Measurements from ENCODE around the gene UMAD1. TPM values are rescaled to one million over a fixed set of nuclear protein-coding genes. Genes with fewer than 3 reads are reported as not detected.

Gene UMAD1
- total RNA-seq, 1 donor from 2014 or later: 9.3 TPM

- Histone ChIP-seq H3K27me3 (ENCODE audit: insufficient read depth, low read length) (no peaks in the 10 kb centered on the region), H3K4me1 (ENCODE audit: insufficient read depth, low read length) (no peaks in the 10 kb centered on the region), H4K20me1 (ENCODE audit: insufficient read depth, low read length) (no peaks in the 10 kb centered on the region), H3K79me2 (ENCODE audit: insufficient read depth, low read length) (no peaks in the 10 kb centered on the region), H3K9me3 (ENCODE audit: insufficient read depth, low read depth, low read length) (no peaks in the 10 kb centered on the region), H3K4me2 (ENCODE audit: low read length) (no peak overlapping the region), H3K36me3 (ENCODE audit: insufficient read depth, low read length) (no peaks in the 10 kb centered on the region), H3K9ac (ENCODE audit: low read length) (no peak overlapping the region), H3K27ac (ENCODE audit: low read depth, low read length) (no peak overlapping the region), H3K4me3 (ENCODE audit: insufficient read depth, low read depth, low read length) (no peak overlapping the region), H2AFZ (ENCODE audit: low read depth, low read length) (no peak overlapping the region)
- no peak for FAIRE-seq
- no peaks in the 10 kb centered on the region for H3K27me3 Mint-ChIP-seq (ENCODE audit: low read depth, unreplicated experiment)
- TF ChIP-seq EZH2 (IDR thresholded peaks at IDR 0.05; ENCODE audit: insufficient read depth, low read length) (no peak), CTCF (IDR thresholded peaks at IDR 0.05; ENCODE audit: insufficient read depth, low read depth, low read length) (no peak)
- H3K9me3 Mint-ChIP-seq (ENCODE audit: unreplicated experiment): no peaks in the 10 kb centered on the region
- no peaks in the 10 kb centered on the region for H3K36me3 Mint-ChIP-seq (ENCODE audit: low read depth, unreplicated experiment)
- no peak overlapping the region for H3K27ac Mint-ChIP-seq (ENCODE audit: unreplicated experiment)
- no peaks in the 10 kb centered on the region for H3K4me1 Mint-ChIP-seq (ENCODE audit: low read depth, unreplicated experiment)
- DNase-seq (ENCODE audit: low read depth): no peak
- H3K4me3 Mint-ChIP-seq (ENCODE audit: unreplicated experiment): no peak overlapping the region
Observed at GRCh38 chr7:7917593-7917992, 277.0 kb downstream of the UMAD1 start.

- TF ChIP-seq EZH2 (IDR thresholded peaks at IDR 0.05; ENCODE audit: insufficient read depth, low read length) (no peak), CTCF (IDR thresholded peaks at IDR 0.05; ENCODE audit: insufficient read depth, low read depth, low read length) (no peak)
- Histone ChIP-seq H4K20me1 (ENCODE audit: insufficient read depth, low read length) (no peaks in the 10 kb centered on the region), H3K9ac (ENCODE audit: low read length) (no peak overlapping the region), H3K4me1 (ENCODE audit: insufficient read depth, low read length) (no peaks in the 10 kb centered on the region), H2AFZ (ENCODE audit: low read depth, low read length) (no peak overlapping the region), H3K79me2 (ENCODE audit: insufficient read depth, low read length) (no peaks in the 10 kb centered on the region), H3K27me3 (ENCODE audit: insufficient read depth, low read length) (no peaks in the 10 kb centered on the region), H3K4me2 (ENCODE audit: low read length) (no peak overlapping the region), H3K36me3 (ENCODE audit: insufficient read depth, low read length) (no peaks in the 10 kb centered on the region), H3K9me3 (ENCODE audit: insufficient read depth, low read depth, low read length) (no peaks in the 10 kb centered on the region), H3K4me3 (ENCODE audit: insufficient read depth, low read depth, low read length) (no peak overlapping the region), H3K27ac (ENCODE audit: low read depth, low read length) (no peak overlapping the region)
- Mint-ChIP-seq H3K27ac (ENCODE audit: unreplicated experiment) (no peak overlapping the region), H3K36me3 (ENCODE audit: low read depth, unreplicated experiment) (no peaks in the 10 kb centered on the region), H3K9me3 (ENCODE audit: unreplicated experiment) (no peaks in the 10 kb centered on the region), H3K4me3 (ENCODE audit: unreplicated experiment) (no peak overlapping the region), H3K4me1 (ENCODE audit: low read depth, unreplicated experiment) (no peaks in the 10 kb centered on the region), H3K27me3 (ENCODE audit: low read depth, unreplicated experiment) (no peaks in the 10 kb centered on the region)
- no peak for DNase-seq (ENCODE audit: low read depth)
- FAIRE-seq: no peak
Observed at GRCh38 chr7:7918736-7919448, 278.3 kb downstream of the UMAD1 start.

GRCh38 chr7:7919449-7919945, 278.9 kb downstream of the UMAD1 start:
- Histone ChIP-seq H3K27me3 (ENCODE audit: insufficient read depth, low read length) (no peaks in the 10 kb centered on the region), H2AFZ (ENCODE audit: low read depth, low read length) (no peak overlapping the region), H3K9me3 (ENCODE audit: insufficient read depth, low read depth, low read length) (no peaks in the 10 kb centered on the region), H3K79me2 (ENCODE audit: insufficient read depth, low read length) (no peaks in the 10 kb centered on the region), H3K4me1 (ENCODE audit: insufficient read depth, low read length) (no peaks in the 10 kb centered on the region), H4K20me1 (ENCODE audit: insufficient read depth, low read length) (no peaks in the 10 kb centered on the region), H3K9ac (ENCODE audit: low read length) (no peak overlapping the region), H3K4me2 (ENCODE audit: low read length) (no peak overlapping the region), H3K27ac (ENCODE audit: low read depth, low read length) (no peak overlapping the region), H3K4me3 (ENCODE audit: insufficient read depth, low read depth, low read length) (no peak overlapping the region), H3K36me3 (ENCODE audit: insufficient read depth, low read length) (no peaks in the 10 kb centered on the region)
- Mint-ChIP-seq H3K36me3 (ENCODE audit: low read depth, unreplicated experiment) (no peaks in the 10 kb centered on the region), H3K9me3 (ENCODE audit: unreplicated experiment) (no peaks in the 10 kb centered on the region), H3K4me3 (ENCODE audit: unreplicated experiment) (no peak overlapping the region), H3K4me1 (ENCODE audit: low read depth, unreplicated experiment) (no peaks in the 10 kb centered on the region), H3K27ac (ENCODE audit: unreplicated experiment) (no peak overlapping the region), H3K27me3 (ENCODE audit: low read depth, unreplicated experiment) (no peaks in the 10 kb centered on the region)
- no peak for TF ChIP-seq CTCF (IDR thresholded peaks at IDR 0.05; ENCODE audit: insufficient read depth, low read depth, low read length)
- no peak for TF ChIP-seq EZH2 (IDR thresholded peaks at IDR 0.05; ENCODE audit: insufficient read depth, low read length)
- FAIRE-seq: peak; percentile 41
- DNase-seq (ENCODE audit: low read depth): no peak
